MM.1S (cell line): Measurements from ENCODE around the gene CTSA.

Experiments used
- CTCF ChIP-seq: fragments of 300-600 bp; sonication (generic); IDR thresholded peaks from 2 replicates; pipeline ENCODE4 v1.5.1; 2016; ENCODE audit warnings: antibody characterized with exemption, low read length, mixed read lengths
- EZH2 ChIP-seq: fragments of 300-600 bp; sonication (generic); optimal IDR thresholded peaks from 2 replicates; pipeline ENCODE3; 2017; ENCODE audit warnings: low read depth, mild to moderate bottlenecking, antibody characterized with exemption, low read length, mixed read lengths
- EZH2phosphoT487 ChIP-seq: fragments of 300-600 bp; sonication (generic); IDR thresholded peaks from 2 replicates; pipeline ENCODE4 v1.6.1; 2018; ENCODE audit warnings: antibody characterized with exemption, low read length

GRCh38 chr20:45860560-45861220 is 30.4 kb upstream of the CTSA start:
- no peak for TF ChIP-seq EZH2
- no peak for TF ChIP-seq CTCF
- no peak for TF ChIP-seq EZH2phosphoT487
